H1 (cell line): ENCODE measurements around the gene SV2C. TPM values are rescaled to one million over a fixed set of nuclear protein-coding genes. Genes with fewer than 3 reads are reported as not detected.

Source experiments
- EP300 ChIP-seq, 2 experiments: IDR thresholded peaks; 1 replicate in 1 of 2; 2 replicates in 1 of 2; pipeline ENCODE4 v1.6.1; 2011 to 2012; ENCODE audit warnings: low read depth in 2 of 2, low read length in 2 of 2, mild to moderate bottlenecking in 2 of 2, borderline replicate concordance in 1 of 2, inconsistent platforms in 1 of 2, moderate library complexity in 1 of 2
- POLR2A ChIP-seq, 2 experiments: IDR thresholded peaks; 1 replicate in 1 of 2; 2 replicates in 1 of 2; pipeline ENCODE4 v1.6.1; 2011; ENCODE audit warnings: low read depth in 2 of 2, low read length in 2 of 2, mild to moderate bottlenecking in 2 of 2; ENCODE audit errors: control extremely low read depth in 1 of 2
- RXRA ChIP-seq: IDR thresholded peaks from 2 replicates; pipeline ENCODE4 v1.6.1; 2011; ENCODE audit warnings: low read depth, mild to moderate bottlenecking, low read length, moderate library complexity; ENCODE audit not compliant: insufficient read depth
- SP2 ChIP-seq: IDR thresholded peaks from 2 replicates; pipeline ENCODE4 v1.6.1; 2012; ENCODE audit warnings: mild to moderate bottlenecking, low read length, inconsistent platforms
- polyA plus RNA-seq, 7 experiments: library from polyadenylated mRNA; depleted of rRNA in 3 of 7; stranded (reverse) in 5 of 7; unstranded in 2 of 7; fragments of >200 nt in 5 of 7; fragments of 200-250 nt in 2 of 7; gene quantifications; 1 replicate in 5 of 7; 2 replicates in 1 of 7; 4 replicates in 1 of 7; pipeline versions ENCODE4 v1.2.1 to v1.2.3, GENCODE V29; 2011 to 2013; ENCODE audit warnings: missing spikeins in 2 of 7, mixed read lengths in 2 of 7
- total RNA-seq: library from RNA; stranded (reverse); fragmentation: NEBNext Ultra II Directional; extraction: Animal tissue kit (Norgen Biotek cat#: 25700); gene quantifications from 2 replicates; pipeline ENCODE4 v1.2.1, GENCODE V29; 2021

SV2C gene
- total and polyA plus RNA-seq, 2 of the 8 experiments (the other 6 are each of a cell fraction or from before 2014, with no cell fraction given) = 0.08 to 0.24 TPM

GRCh38 chr5:76099286-76099702 lies 16.1 kb downstream of the SV2C start (continued):
- TF ChIP-seq RXRA (no peak), EP300 (IDR thresholded peaks at IDR 0.05; ENCODE audit: borderline replicate concordance in 1 of 2, low read depth in 2 of 2, low read length in 2 of 2) (no peak), SP2 (no peak), POLR2A (IDR thresholded peaks at IDR 0.05; ENCODE audit: control extremely low read depth in 1 of 2, low read depth in 2 of 2, low read length in 2 of 2) (no peak)
